ENCODE data around the gene NDUFB2.
"Not testable (repeated sequence)": the region's sequence is repeated elsewhere in the genome, so short reads cannot be mapped to it uniquely, and the experiment has no call there.

The NDUFB2 gene

DNA sequence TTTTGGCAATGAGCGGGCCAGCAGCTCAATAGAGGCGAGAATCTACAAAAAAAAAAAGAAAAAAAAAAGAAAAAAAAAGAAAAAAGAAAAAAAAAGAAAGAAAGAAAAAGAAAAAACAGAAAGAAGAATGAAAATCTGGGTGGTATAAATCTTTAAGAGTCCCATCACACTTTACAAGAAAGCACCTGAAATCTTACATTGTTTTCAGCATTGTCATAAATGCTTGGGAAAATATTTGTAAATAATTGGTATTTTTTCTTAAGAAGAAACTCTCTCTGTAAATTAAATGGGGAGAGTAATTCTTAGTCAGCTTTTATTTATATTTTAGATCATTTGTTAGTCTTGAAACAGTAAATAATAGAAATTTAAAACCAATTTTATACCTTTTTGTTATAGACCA is 38.2 kb downstream of the NDUFB2 start:
- no peak for DNase-seq (ENCODE audit: low read depth)

GRCh38 chr7:140738280-140738679 is 41.8 kb downstream of the NDUFB2 start:
- no peak for DNase-seq (ENCODE audit: low read depth)

DNA sequence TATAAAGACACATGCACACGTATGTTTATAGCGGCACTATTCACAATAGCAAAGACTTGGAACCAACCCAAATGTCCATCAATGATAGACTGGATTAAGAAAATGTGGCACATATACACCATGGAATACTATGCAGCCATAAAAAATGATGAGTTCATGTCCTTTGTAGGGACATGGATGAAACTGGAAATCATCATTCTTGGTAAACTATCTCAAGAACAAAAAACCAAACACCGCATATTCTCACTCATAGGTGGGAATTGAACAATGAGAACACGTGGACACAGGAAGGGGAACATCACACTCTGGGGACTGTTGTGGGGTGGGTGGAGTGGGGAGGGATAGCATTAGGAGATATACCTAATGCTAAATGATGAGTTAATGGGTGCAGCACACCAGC is 46.7 kb downstream of the NDUFB2 start:
- DNase-seq (ENCODE audit: low read depth): not testable (repeated sequence)

DNA sequence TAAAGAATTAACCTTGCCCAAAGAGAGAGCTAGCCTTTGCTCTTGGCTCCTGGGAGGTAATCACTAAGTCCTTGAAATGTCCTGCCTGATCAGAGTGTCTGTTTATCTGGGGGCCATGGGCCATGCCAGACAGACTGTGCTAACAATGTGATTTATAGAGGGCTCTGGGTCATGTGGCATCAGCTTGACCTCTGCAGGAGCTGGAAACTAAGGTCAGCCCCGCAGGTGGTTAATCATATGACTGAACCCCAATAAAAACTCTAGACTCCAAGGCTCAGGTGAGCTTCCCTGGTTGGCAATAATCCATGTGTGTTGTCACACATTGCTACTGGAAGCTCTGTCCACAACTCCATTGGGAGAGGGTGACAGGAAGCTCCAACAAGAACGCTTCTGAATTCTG is 47.5 kb downstream of the NDUFB2 start:
- no peak for DNase-seq (ENCODE audit: low read depth)

DNA sequence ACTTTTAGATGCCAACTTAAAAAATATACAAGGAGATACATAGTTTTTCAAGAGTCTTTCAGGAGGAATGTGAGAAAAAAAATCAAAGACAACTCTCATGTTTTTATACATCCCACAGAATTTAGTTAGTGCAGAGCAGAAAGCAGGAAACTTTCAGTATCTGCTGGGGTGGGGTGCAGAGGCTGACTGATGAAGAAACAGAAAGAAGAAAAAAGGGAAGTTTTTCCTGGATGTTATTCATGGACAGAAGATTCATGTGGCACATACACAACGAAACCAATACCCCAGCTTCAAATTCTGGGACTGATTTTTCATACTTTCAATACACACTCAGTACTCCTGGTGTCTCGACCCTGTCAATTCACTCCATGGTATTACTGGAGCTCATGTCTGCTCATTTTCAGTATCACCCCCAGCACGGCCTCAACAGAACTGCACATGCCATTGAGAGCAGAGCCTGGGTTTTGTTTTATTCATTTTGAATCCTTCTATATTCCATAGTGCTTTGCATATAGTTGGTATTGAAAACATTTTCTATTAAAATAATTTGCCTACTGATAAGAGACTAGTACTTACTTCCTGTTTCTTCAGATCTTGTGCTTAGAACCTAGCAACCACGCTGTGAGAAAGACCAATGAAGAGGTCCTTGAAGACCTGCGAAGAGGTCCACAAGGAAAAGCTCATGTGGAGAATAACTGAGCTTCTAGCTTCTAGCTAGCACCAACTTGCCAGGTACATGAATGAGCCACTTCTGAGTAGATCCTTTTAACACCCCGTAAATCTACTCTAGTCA is 49.0 kb downstream of the NDUFB2 start:
- DNase-seq (ENCODE audit: low read depth): no peak

- no peak for DNase-seq (ENCODE audit: low read depth)
These were observed 50.2 kb downstream of the NDUFB2 start for GRCh38 chr7:140746751-140747150.

- DNase-seq (ENCODE audit: low read depth): no peak
These were observed 56.0 kb downstream of the NDUFB2 start for GRCh38 chr7:140752533-140752932.

GRCh38 chr7:140754506-140754905 is 58.0 kb downstream of the NDUFB2 start:
- DNase-seq (ENCODE audit: low read depth): no peak
